ENCODE measurements around the gene EVI5. TPM values are rescaled to one million over a fixed set of nuclear protein-coding genes. Genes with fewer than 3 reads are reported as not detected.
"Not testable (repeated sequence)": the region's sequence is repeated elsewhere in the genome, so short reads cannot be mapped to it uniquely, and the experiment has no call there.

The EVI5 gene
- total RNA-seq, 1 donor from 2014 or later: 33.0 TPM

GRCh38 chr1:92721886-92722285 is 63.0 kb downstream of the EVI5 start:
- Mint-ChIP-seq H3K27ac (ENCODE audit: unreplicated experiment) (no peak overlapping the region), H3K27me3 (ENCODE audit: unreplicated experiment) (no peaks in the 10 kb centered on the region), H3K4me3 (ENCODE audit: unreplicated experiment) (no peak overlapping the region), H3K36me3 (ENCODE audit: low read depth, unreplicated experiment) (peaks cover 5% of the 10 kb centered on the region), H3K9me3 (ENCODE audit: unreplicated experiment) (no peaks in the 10 kb centered on the region), H3K4me1 (ENCODE audit: unreplicated experiment) (peaks cover 4% of the 10 kb centered on the region)
- no peak for DNase-seq (ENCODE audit: low spot score)
- no peak for TF ChIP-seq CTCF (IDR thresholded peaks at IDR 0.05; ENCODE audit: unreplicated experiment)

- H3K27me3 Mint-ChIP-seq (ENCODE audit: unreplicated experiment); H3K9me3 Mint-ChIP-seq (ENCODE audit: unreplicated experiment); H3K4me3 Mint-ChIP-seq (ENCODE audit: unreplicated experiment); DNase-seq (ENCODE audit: low spot score); H3K27ac Mint-ChIP-seq (ENCODE audit: unreplicated experiment); H3K36me3 Mint-ChIP-seq (ENCODE audit: low read depth, unreplicated experiment); H3K4me1 Mint-ChIP-seq (ENCODE audit: unreplicated experiment): not testable (repeated sequence)
Measured at GRCh38 chr1:92721157-92721556, 63.8 kb downstream of the EVI5 start.

DNA sequence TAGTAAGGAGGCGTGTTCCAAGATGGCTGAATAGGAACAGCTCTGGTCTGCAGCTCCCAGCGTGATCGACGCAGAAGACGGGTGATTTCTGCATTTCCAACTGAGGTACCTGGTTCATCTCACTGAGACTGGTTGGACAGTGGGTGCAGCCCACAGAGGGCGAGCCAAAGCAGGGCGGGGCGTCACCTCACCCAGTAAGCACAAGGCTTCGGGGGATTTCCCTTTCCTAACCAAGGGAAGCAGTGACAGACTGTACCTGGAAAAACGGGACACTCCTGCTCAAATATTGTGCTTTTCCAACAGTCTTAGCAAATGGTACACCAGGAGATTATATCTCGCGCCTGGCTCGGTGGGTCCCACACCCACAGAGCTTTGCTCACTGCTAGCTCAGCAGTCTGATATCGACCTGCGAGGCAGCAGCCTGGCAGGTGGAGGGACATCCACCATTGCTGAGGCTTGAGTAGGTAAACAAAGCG is 69.4 kb downstream of the EVI5 start:
- not testable (repeated sequence) for DNase-seq (ENCODE audit: low spot score); H3K4me1 Mint-ChIP-seq (ENCODE audit: unreplicated experiment); H3K4me3 Mint-ChIP-seq (ENCODE audit: unreplicated experiment); H3K27ac Mint-ChIP-seq (ENCODE audit: unreplicated experiment); H3K27me3 Mint-ChIP-seq (ENCODE audit: unreplicated experiment); H3K36me3 Mint-ChIP-seq (ENCODE audit: low read depth, unreplicated experiment); H3K9me3 Mint-ChIP-seq (ENCODE audit: unreplicated experiment)

DNA sequence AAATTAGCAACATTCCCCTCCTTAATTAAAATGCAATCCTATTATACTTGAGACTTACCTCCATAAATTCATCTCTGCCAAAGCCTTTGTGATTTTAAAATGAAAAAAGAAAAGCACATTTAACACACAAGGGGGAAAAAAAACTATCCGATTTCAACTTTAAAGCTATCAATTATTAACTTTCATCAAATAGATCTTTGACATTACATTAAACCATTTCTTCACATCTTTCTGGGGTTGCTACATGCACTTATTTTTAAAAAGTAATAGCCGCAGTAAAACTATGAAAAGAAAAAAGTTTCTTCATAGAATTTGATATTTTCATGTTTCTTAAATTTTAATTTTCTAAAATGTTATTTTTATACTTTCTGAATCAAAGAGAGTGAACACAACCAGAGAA is 71.0 kb downstream of the EVI5 start:
- no peaks in the 10 kb centered on the region for H3K27me3 Mint-ChIP-seq (ENCODE audit: unreplicated experiment)
- no peak for DNase-seq (ENCODE audit: low spot score)

GRCh38 chr1:92711473-92712165 is 73.3 kb downstream of the EVI5 start:
- no peaks in the 10 kb centered on the region for H3K9me3 Mint-ChIP-seq (ENCODE audit: unreplicated experiment)
- H3K27ac Mint-ChIP-seq (ENCODE audit: unreplicated experiment): no peak overlapping the region
- H3K27me3 Mint-ChIP-seq (ENCODE audit: unreplicated experiment): no peaks in the 10 kb centered on the region
- no peak overlapping the region for H3K4me3 Mint-ChIP-seq (ENCODE audit: unreplicated experiment)
- H3K4me1 Mint-ChIP-seq (ENCODE audit: unreplicated experiment): peaks cover 4% of the 10 kb centered on the region
- no peak for TF ChIP-seq CTCF (IDR thresholded peaks at IDR 0.05; ENCODE audit: unreplicated experiment)
- no peak for DNase-seq (ENCODE audit: low spot score)
- H3K36me3 Mint-ChIP-seq (ENCODE audit: low read depth, unreplicated experiment): no peaks in the 10 kb centered on the region

More for the DNA sequence above, 71.0 kb downstream of the EVI5 start:
- H3K4me3 Mint-ChIP-seq (ENCODE audit: unreplicated experiment): no peak overlapping the region
- H3K4me1 Mint-ChIP-seq (ENCODE audit: unreplicated experiment): peaks cover 4% of the 10 kb centered on the region
- H3K36me3 Mint-ChIP-seq (ENCODE audit: low read depth, unreplicated experiment): no peaks in the 10 kb centered on the region
- H3K27ac Mint-ChIP-seq (ENCODE audit: unreplicated experiment): no peak overlapping the region
- no peaks in the 10 kb centered on the region for H3K9me3 Mint-ChIP-seq (ENCODE audit: unreplicated experiment)
- no peak for TF ChIP-seq CTCF (IDR thresholded peaks at IDR 0.05; ENCODE audit: unreplicated experiment)

GRCh38 chr1:92709738-92710137 is 75.2 kb downstream of the EVI5 start:
- no peak for TF ChIP-seq CTCF (IDR thresholded peaks at IDR 0.05; ENCODE audit: unreplicated experiment)
- Mint-ChIP-seq H3K9me3 (ENCODE audit: unreplicated experiment) (no peaks in the 10 kb centered on the region), H3K4me1 (ENCODE audit: unreplicated experiment) (peaks cover 9% of the 10 kb centered on the region), H3K27ac (ENCODE audit: unreplicated experiment) (no peak overlapping the region), H3K27me3 (ENCODE audit: unreplicated experiment) (no peaks in the 10 kb centered on the region), H3K36me3 (ENCODE audit: low read depth, unreplicated experiment) (no peaks in the 10 kb centered on the region), H3K4me3 (ENCODE audit: unreplicated experiment) (no peak overlapping the region)
- no peak for DNase-seq (ENCODE audit: low spot score)
